K562 (cell line): Measurements from ENCODE around the gene SYT13. TPM values are rescaled to one million over a fixed set of nuclear protein-coding genes. Genes with fewer than 3 reads are reported as not detected.

Source experiments
- ATAC-seq: fragments of 200-7000 bp; cut with Tn5 transposase; 3 replicates; pipeline ENCODE4 v1.9.1; 2020; ENCODE audit warnings: moderate library complexity
- BruUV-seq: library from RNA; stranded (reverse); fragments of 400-500 nt; replicated peaks from 2 replicates; lab custom pipeline; 2021; lab: Mats Ljungman, UMichigan
- CTCF ChIA-PET: fragments of 300-600 bp; formaldehyde crosslinking; extraction: SDS; loops from one replicate; lab custom pipeline; 2021; ENCODE audit warnings: low intra/inter-chr PET ratio; lab: Yijun Ruan, JAX
- POLR2A ChIA-PET: fragments of 300-600, 350-650 bp; sonication (Branson Sonifier 250); formaldehyde crosslinking; extraction: SDS; loops from one replicate; lab custom pipeline; 2021; ENCODE audit warnings: antibody characterized with exemption, inconsistent platforms; lab: Yijun Ruan, JAX
- DNase-seq, 4 experiments: peaks; one replicate each; pipeline versions ENCODE4 v3.0.0 to v3.0.0-alpha.2; 2011 to 2018; ENCODE audit warnings: low spot score in 3 of 4, mixed read lengths in 3 of 4; ENCODE audit errors: extremely low read depth in 1 of 4
- FAIRE-seq: peaks from 2 replicates; lab custom pipeline; 2011; peaks lifted over from hg19 to GRCh38; lab: Jason Lieb, UNC
- H2AFZ ChIP-seq: 2 replicates; pipeline ENCODE4 v1.6.0; 2011; ENCODE audit warnings: low read depth, low read length, control low read depth, inconsistent platforms
- H3K27ac ChIP-seq: fragments of 200-600 bp; 3 replicates; pipeline ENCODE4 v1.8.0; 2011; ENCODE audit warnings: low read depth, mild to moderate bottlenecking, control low read depth, inconsistent platforms, low read length, moderate library complexity, mixed read lengths; ENCODE audit errors: extremely low read depth
- H3K27me3 ChIP-seq, 2 experiments: fragments of 300-600 bp in 1 of 2; 2 replicates in 1 of 2; 3 replicates in 1 of 2; pipeline versions ENCODE4 v1.6.0 to v1.8.0; 2011; ENCODE audit warnings: inconsistent platforms in 2 of 2, low read length in 2 of 2, mild to moderate bottlenecking in 1 of 2, mixed read lengths in 1 of 2, moderate library complexity in 1 of 2; ENCODE audit not compliant: control insufficient read depth in 2 of 2, insufficient read depth in 2 of 2
- H3K36me3 ChIP-seq: fragments of 300-600 bp; 3 replicates; pipeline ENCODE4 v1.8.0; 2011; ENCODE audit warnings: mild to moderate bottlenecking, low read length, inconsistent platforms; ENCODE audit not compliant: control insufficient read depth, insufficient read depth
- H3K4me1 ChIP-seq, 2 experiments: fragments of 200-600 bp in 1 of 2; replicated peaks in 1 of 2; 2 replicates in 1 of 2; 3 replicates in 1 of 2; pipeline versions ENCODE4 v1.5.1 to v1.8.0; 2011; ENCODE audit warnings: inconsistent platforms in 2 of 2, low read length in 2 of 2, mild to moderate bottlenecking in 1 of 2, mixed read lengths in 1 of 2, moderate library complexity in 1 of 2; ENCODE audit not compliant: control insufficient read depth in 2 of 2, insufficient read depth in 2 of 2
- H3K4me2 ChIP-seq: 2 replicates; pipeline ENCODE4 v1.6.1; 2011; ENCODE audit warnings: low read length, control low read depth, inconsistent platforms, mixed read lengths; ENCODE audit not compliant: insufficient read depth
- H3K4me3 ChIP-seq: fragments of 200-600 bp; sonication (generic), shearing (Covaris generic); 2 replicates; pipeline ENCODE4 v1.5.1; 2016; ENCODE audit warnings: control low read depth, inconsistent platforms
- H3K79me2 ChIP-seq: fragments of 200-600 bp; 3 replicates; pipeline ENCODE4 v1.8.0; 2011; ENCODE audit warnings: low read length, inconsistent platforms; ENCODE audit not compliant: control insufficient read depth, insufficient read depth
- H3K9ac ChIP-seq, 2 experiments: 2 replicates each; pipeline versions ENCODE4 v1.6.0 to v1.6.1; 2011; ENCODE audit warnings: low read depth in 2 of 2, low read length in 2 of 2, control low read depth in 1 of 2, inconsistent platforms in 1 of 2, mild to moderate bottlenecking in 1 of 2, mixed read lengths in 1 of 2; ENCODE audit not compliant: insufficient read depth in 1 of 2
- H3K9me1 ChIP-seq: one replicate; pipeline ENCODE4 v1.6.0; 2011; ENCODE audit warnings: inconsistent platforms, mild to moderate bottlenecking, low read length, moderate library complexity; ENCODE audit not compliant: control insufficient read depth, insufficient read depth
- H3K9me3 ChIP-seq: replicated peaks from 2 replicates; pipeline ENCODE4 v1.5.1; 2011; ENCODE audit warnings: low read depth, low read length, inconsistent platforms; ENCODE audit not compliant: control insufficient read depth, insufficient read depth
- H4K20me1 ChIP-seq: replicated peaks from 2 replicates; pipeline ENCODE4 v1.6.1; 2011; ENCODE audit warnings: low read length, inconsistent platforms, mixed read lengths; ENCODE audit not compliant: control insufficient read depth, insufficient read depth
- MYC ChIP-seq, 2 experiments: fragments of 250-450 bp in 1 of 2; sonication (Bioruptor Pico) in 1 of 2; IDR thresholded peaks; 2 replicates each; pipeline versions ENCODE4 v1.5.1 to v1.6.1; 2012 to 2021; ENCODE audit warnings: low read depth in 2 of 2, borderline replicate concordance in 1 of 2, improper control_type of control experiment in 1 of 2, low read length in 1 of 2, mild to moderate bottlenecking in 1 of 2, moderate library complexity in 1 of 2
- NR3C1 ChIP-seq: sonication (generic); formaldehyde crosslinking; IDR thresholded peaks from 2 replicates; pipeline ENCODE4 v1.8.1; 2022; ENCODE audit warnings: missing genetic modification reagents
- ZNF280A ChIP-seq: fragments of 450-650 bp; IDR thresholded peaks from 2 replicates; pipeline ENCODE4 v1.6.1; 2018; ENCODE audit warnings: mild to moderate bottlenecking, low read depth; ENCODE audit not compliant: partially characterized antibody
- ZNF584 ChIP-seq: fragments of 200-800 bp; sonication (Bioruptor generic); IDR thresholded peaks from 2 replicates; pipeline ENCODE4 v1.6.1; 2016; ENCODE audit warnings: low read depth, mild to moderate bottlenecking, missing genetic modification characterization, missing compliant biosample characterization
- WGBS: fragments of 100-300 bp; shearing (Covaris generic); methylation state at CpG from one replicate; pipeline ENCODE4 v1.1.6; 2016; ENCODE audit warnings: low coverage, mixed read lengths; ENCODE audit not compliant: insufficient coverage; ENCODE audit errors: missing lambda C conversion rate; 5-methylcytosine and 5-hydroxymethylcytosine counted together
- in situ Hi-C: fragments of 300-500 bp; cut with MboI; formaldehyde crosslinking; loops from 4 replicates; pipeline ENCODE4 v1.15.0; 2018; ENCODE audit warnings: inconsistent platforms, mixed read lengths
- intact Hi-C: fragments of 100-400 bp; cut with micrococcal nuclease; formaldehyde crosslinking; loops from 2 replicates; pipeline ENCODE4 v1.14.2; 2022
- polyA plus RNA-seq, 8 experiments: library from polyadenylated mRNA; depleted of rRNA in 4 of 8; stranded (reverse) in 5 of 8; unstranded in 3 of 8; fragments of >200 nt; fragmentation: Nextera tagmentation in 2 of 8; fragmentation: Illumina TruSeq in 1 of 8; extraction: Ambion mirVana in 2 of 8; extraction: Trizol in 1 of 8; gene quantifications; 2 replicates each; pipeline versions ENCODE4 v1.2.1 to v1.2.3, GENCODE V29; 2011 to 2014; ENCODE audit warnings: inconsistent platforms in 1 of 8, missing spikeins in 1 of 8
- total RNA-seq, 7 experiments: library from RNA; depleted of rRNA in 6 of 7; stranded (reverse); fragments of >200 nt in 6 of 7; fragmentation: Illumina TruSeq in 2 of 7; extraction: Trizol in 2 of 7; gene quantifications; 2 replicates each; pipeline versions ENCODE4 v1.2.1 to v1.2.3, GENCODE V29; 2011 to 2021; ENCODE audit warnings: low replicate concordance in 1 of 7
- TF ChIP-seq, protein P1 (sequence below): fragments of 200-800 bp; sonication (Bioruptor generic); IDR thresholded peaks from 2 replicates; pipeline ENCODE4 v1.6.1; 2017; ENCODE audit warnings: missing genetic modification characterization, missing compliant biosample characterization
- TF ChIP-seq, protein P2 (sequence below): fragments of 250-450 bp; sonication (Bioruptor Pico); IDR thresholded peaks from 2 replicates; pipeline ENCODE4 v1.8.0; 2022; ENCODE audit warnings: moderate library complexity, mild to moderate bottlenecking, inconsistent platforms

Gene SYT13
- total and polyA plus RNA-seq, 9 of the 15 experiments (the other 6 are each of a cell fraction or from before 2014, with no cell fraction given), result under 0.01 to 0.13 (median 0.08) TPM; not detected in 2

DNA sequence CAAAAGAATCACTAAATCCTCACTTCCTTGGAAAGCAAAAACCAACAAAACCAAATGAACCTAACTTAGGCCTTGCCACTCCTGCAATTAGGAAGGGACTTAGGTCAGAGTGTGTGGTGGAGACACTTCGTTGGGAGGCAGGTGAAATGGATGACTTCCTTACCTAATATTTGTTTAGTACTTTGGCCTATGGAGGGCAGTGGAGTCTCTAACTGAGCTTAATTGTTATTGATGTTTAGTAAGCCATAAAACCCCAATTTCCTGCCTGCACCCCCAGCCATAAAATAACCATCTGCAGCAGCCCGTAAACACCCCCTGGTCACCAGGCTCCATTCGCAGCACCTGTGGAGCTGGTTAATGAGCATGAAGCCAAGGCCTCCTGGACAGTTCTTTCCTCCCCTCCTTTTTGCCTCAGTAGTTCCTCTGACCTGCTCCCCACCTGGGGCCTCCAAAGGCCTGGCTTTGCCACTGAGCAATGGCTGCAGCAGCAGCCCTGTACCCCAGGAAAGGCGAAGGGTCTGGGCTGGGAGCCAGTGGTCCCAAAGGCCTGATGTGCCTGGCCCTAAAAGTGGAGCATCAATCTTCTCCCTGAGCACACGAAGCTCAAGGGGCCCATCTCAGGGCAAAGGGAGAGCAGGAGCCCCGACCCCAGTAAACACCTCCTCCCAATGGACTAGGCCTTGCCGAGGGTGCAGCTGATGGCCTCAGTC, 15.6 kb upstream of the SYT13 start:
- no peaks in the 10 kb centered on the region for H3K9me3 ChIP-seq
- peaks cover 6 to 28% of the 10 kb centered on the region in 2 experiments; a peak in 4 of 5 replicates for H3K27me3 ChIP-seq
- WGBS, result 1% methylated on average over 7 of the region's 7 CpGs
- intact Hi-C loops, result no loop called here
- no peak overlapping the region; a peak in 1 of 4 replicates for H3K9ac ChIP-seq
- H3K4me1 ChIP-seq, result no peaks in the 10 kb centered on the region
- H3K36me3 ChIP-seq, result no peaks in the 10 kb centered on the region
- no peak overlapping the region for H3K4me3 ChIP-seq
- no peaks in the 10 kb centered on the region for H3K79me2 ChIP-seq
- in situ Hi-C loops, result no loop called here
- ChIA-PET CTCF (no interaction called here), POLR2A (no interaction called here)
- DNase-seq (no peak), FAIRE-seq (no peak), ATAC-seq (no peak)
- no peak overlapping the region for H2AFZ ChIP-seq
- no peak overlapping the region for H3K27ac ChIP-seq
- no peaks in the 10 kb centered on the region; the same call in 1 of the 2 replicates for H4K20me1 ChIP-seq
- H3K4me2 ChIP-seq, result no peak overlapping the region
- BruUV-seq, result no TSS peak
- H3K9me1 ChIP-seq, result no peaks in the 10 kb centered on the region
- TF ChIP-seq, protein P1, sequence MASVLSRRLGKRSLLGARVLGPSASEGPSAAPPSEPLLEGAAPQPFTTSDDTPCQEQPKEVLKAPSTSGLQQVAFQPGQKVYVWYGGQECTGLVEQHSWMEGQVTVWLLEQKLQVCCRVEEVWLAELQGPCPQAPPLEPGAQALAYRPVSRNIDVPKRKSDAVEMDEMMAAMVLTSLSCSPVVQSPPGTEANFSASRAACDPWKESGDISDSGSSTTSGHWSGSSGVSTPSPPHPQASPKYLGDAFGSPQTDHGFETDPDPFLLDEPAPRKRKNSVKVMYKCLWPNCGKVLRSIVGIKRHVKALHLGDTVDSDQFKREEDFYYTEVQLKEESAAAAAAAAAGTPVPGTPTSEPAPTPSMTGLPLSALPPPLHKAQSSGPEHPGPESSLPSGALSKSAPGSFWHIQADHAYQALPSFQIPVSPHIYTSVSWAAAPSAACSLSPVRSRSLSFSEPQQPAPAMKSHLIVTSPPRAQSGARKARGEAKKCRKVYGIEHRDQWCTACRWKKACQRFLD (CRISPR knock-in tag), result no peak
- TF ChIP-seq ZNF584 (CRISPR knock-in tag) (no peak), NR3C1 (CRISPR knock-in tag) (no peak), MYC (IDR thresholded peaks at IDR 0.05; ENCODE audit: low read depth, low read length) (no peak), MYC (CRISPR knock-in tag; IDR thresholded peaks at IDR 0.05; ENCODE audit: borderline replicate concordance, low read depth) (no peak), ZNF280A (no peak)
- TF ChIP-seq, protein P2, sequence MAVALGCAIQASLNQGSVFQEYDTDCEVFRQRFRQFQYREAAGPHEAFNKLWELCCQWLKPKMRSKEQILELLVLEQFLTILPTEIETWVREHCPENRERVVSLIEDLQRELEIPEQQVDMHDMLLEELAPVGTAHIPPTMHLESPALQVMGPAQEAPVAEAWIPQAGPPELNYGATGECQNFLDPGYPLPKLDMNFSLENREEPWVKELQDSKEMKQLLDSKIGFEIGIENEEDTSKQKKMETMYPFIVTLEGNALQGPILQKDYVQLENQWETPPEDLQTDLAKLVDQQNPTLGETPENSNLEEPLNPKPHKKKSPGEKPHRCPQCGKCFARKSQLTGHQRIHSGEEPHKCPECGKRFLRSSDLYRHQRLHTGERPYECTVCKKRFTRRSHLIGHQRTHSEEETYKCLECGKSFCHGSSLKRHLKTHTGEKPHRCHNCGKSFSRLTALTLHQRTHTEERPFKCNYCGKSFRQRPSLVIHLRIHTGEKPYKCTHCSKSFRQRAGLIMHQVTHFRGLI (CRISPR knock-in tag), result no peak
